Stimulated activated CD8-positive, alpha-beta memory T cell treated with anti-CD3 and anti-CD28 coated beads, Interleukin-15, amount 100 ng/mL, for 24 hours (primary cell): ENCODE results near the gene BIRC7.
A peak's percentile ranks its signal among the peaks of the same experiment; 100 is the strongest.

Experiments used
- DNase-seq: peaks from one replicate; pipeline ENCODE4 v3.0.0-alpha.2; 2020; ENCODE audit warnings: low read depth

Gene BIRC7

DNA sequence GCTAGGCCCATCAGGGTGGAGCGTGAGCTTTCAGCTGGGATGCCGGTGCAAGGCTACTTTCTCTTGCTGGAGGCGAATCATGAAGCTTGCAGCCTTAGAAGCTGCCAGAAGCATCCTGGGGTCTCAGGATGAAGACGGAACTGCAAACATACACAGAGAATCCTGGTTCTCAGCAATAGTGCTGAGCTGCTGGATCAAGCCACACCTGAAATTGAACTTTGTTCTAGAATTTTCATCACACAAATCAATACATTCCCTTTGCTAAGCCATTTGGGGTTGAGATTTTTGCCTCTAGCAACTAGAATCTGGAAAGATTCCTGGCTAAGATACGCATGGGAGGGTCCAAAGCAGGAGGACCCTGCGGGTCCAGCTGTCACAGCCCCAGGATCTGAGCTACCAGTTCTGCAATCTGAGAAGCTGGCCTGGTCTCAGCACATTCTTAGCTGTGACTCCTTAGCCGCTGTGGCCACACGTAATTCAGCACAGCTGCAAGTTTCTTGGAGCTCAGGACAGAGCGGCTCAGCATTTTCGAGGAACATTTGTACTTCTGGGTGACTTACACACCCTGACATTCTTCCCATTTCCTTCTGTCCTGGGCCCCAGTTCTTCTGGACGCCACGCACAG, 30.3 kb downstream of the BIRC7 start:
- DNase-seq, result no peak

- DNase-seq, result no peak
These were observed 32.0 kb downstream of the BIRC7 start for GRCh38 chr20:63267691-63268090.

DNA sequence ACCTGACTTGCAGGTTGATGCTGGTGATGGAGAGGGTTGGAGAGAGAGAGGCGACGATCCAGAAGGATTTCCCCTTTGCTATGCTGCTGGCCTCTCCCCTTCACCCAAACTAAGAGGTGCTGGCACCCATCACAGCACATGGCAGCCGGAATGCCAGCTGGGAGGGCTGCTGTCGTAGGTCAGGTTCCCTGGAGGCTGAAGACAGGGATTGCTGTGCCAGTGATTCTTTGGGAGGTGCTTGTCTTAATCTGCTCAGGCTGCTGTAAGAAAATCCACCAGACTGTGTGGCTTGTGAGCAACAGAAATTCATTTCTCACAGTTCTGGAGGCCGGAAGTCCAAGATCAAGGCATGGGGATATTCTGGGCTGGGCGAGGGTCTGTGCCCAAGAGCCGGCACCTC, 32.6 kb downstream of the BIRC7 start:
- no peak for DNase-seq

DNA sequence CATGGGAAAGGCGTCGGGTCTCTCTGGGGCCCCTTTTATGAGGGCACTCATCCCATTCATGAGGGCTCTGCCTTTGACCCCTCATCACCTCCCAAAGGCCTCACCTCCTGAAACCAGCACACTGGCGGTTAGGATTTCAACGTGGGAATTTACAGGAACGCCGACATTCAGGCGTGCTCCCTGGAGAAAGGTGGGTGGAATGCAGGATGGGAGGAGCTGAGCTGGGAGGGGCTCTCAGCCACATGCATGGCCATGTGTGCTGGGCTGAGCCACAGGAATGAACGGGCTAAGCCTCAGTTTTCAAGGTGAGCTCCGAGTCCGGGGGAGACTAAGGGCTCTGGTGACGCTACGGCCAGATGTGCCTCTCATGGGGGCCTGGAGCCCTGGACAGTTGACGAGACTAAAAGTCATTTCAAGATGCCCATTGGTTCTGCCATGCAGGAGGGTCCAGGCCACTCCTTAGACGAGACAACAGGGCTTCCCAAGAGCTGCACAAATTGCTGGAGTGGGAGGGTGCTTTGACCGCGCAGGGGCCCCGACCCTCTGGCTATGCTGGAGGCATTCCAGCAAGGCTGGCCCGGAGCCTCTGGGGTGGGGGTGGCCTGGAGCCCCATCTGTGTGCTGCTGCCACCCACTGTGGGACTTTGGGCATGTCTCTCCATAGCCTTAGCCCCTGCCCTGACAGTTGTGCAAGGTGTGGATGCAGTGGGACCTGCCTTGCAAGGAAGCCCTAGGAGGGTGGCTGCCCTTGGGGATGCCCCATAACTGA, 33.1 kb downstream of the BIRC7 start:
- no peak for DNase-seq

DNA sequence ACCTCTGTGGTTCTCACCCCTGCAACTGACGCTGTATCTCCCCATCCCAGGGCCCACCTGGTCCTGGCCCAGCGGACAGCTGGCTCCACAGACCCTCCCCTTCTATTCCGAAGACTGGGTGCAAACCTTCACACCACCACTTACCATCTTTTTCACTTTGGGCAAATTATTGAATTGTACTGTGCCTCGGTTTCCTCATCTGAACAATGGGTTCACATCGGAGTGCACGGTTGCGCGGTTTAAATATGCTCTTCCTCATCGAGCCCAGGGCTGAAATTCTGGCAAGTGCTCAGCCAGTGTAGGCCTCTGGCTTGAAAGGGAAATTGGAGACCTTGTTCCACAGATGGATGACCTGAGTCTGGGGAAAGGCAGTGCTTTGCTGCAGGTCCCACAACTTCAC, 34.0 kb downstream of the BIRC7 start:
- no peak for DNase-seq

- no peak for DNase-seq
These were observed 35.1 kb downstream of the BIRC7 start for GRCh38 chr20:63270606-63271325.

- peak; percentile 79 for DNase-seq
These were observed 36.7 kb downstream of the BIRC7 start, which contains the start of gene ARFGAP1 for GRCh38 chr20:63272105-63273058. Gene ARFGAP1, plus strand, starts transcription at chr20:63272813. Its CDS starts 2,768 bp downstream, at chr20:63275581.

GRCh38 chr20:63273059-63273579, 37.4 kb downstream of the BIRC7 start:
- no peak for DNase-seq

DNA sequence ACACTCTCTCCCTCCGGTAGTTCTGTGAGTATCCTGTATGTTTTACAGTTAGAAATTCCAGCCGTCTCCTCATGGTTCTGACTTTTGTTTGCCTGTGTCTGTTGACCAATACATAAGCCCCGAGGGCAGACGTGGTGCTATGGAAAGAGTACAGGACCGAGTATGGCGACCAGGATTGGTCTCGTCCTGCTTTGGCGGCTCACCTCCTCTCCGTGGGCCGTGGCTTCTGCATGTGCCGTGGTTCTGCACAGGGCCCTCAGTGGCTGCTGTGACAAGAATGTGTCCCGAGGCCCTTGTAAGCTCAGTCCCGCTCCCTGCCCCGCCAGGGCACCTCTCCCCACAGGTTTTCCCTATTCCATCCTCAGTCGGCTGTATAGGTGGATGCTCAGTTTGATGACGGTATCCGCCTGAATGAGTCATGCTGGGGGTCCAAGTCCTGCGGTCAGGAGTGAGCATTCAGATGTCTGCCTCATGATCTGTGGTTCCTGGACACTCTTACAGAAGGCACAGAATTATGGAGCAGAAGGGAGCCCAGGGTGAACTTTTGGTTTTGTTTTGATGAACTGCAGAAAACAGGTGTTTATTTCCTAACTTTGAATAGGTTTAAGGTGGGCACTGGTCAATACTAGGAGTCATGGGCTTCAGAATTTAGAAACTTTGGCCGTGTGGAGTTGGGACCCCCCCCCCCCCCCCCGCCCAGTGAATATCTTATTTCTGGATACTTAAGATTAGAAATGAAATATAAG, 38.1 kb downstream of the BIRC7 start:
- no peak for DNase-seq

GRCh38 chr20:63274381-63275228, 38.9 kb downstream of the BIRC7 start:
- DNase-seq, result no peak

- no peak for DNase-seq
These were observed 40.1 kb downstream of the BIRC7 start for GRCh38 chr20:63275825-63276224.

DNA sequence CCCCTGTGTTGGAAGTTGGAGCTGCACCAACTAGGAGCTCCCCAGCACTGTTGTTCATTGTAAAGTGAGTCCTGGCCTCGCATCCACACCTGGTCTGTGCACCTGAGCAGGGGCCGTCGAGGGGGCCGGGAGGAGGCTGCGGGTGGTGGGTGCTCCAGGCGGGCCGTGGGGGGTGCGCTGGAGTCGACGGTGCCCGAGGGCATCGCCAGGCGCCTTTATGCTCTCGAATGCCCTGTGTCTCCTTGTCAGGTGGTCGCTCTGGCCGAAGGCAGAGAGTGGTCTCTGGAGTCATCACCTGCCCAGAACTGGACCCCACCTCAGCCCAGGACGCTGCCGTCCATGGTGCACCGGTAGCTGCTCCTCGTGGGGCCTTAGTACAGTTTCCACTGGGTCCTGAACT, 41.3 kb downstream of the BIRC7 start:
- no peak for DNase-seq

- DNase-seq, result no peak
These were observed 42.0 kb downstream of the BIRC7 start for GRCh38 chr20:63277466-63278272.

GRCh38 chr20:63278661-63279060, 43.0 kb downstream of the BIRC7 start:
- DNase-seq, result no peak

GRCh38 chr20:63279931-63280330, 44.2 kb downstream of the BIRC7 start:
- no peak for DNase-seq

DNA sequence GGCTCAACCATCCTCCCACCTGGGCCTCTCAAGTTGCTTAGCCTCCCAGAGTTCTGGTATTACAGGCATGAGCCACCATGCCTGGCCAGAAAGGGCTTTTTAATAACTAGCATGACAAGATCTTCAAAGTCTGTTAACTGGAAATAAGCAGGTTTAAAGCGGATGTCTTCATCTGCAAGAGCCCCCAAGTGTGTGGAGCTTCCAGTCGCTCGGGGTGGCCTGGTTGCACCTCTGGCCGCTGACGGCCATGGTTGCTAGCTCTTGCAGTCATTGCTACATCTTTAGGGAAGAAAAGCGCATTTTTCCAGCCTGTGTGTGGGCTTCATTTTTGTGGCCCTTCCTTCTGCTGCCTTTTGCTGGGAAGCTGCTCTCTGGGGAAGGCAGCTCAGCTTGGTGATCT, 44.7 kb downstream of the BIRC7 start:
- DNase-seq, result no peak

DNA sequence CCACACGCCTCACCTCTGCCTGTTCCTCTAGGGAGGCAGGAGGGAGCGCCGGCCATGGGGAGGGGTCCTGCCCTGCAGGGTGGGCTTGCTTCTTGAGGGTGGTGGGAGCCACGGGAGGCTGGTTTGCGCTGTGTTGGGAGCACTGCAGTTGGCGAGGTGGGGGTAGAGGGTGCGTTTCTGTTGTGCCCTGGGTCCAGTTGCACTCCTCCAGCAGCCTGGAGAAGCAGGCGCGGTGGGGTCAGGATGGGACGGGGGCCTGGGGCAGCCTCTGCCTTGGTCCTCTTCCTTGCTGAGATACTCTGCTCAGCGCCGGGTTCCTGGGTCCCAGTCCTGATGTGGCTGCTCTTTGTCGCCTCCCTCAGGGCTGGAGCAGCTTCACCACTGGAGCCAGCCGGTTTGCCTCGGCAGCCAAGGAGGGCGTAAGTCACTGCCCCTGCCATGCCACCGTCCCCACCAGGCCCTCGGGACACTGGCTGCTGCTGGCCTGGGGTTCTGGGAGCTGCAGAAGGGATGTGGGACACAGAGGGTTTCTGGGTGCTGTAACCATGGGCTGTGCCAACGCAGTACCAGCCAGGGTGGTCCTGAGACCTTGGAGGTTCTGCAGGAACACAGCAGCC, 45.3 kb downstream of the BIRC7 start:
- DNase-seq, result no peak
